Neural cell (in vitro differentiated cells): ENCODE data around the gene SLC50A1. TPM values are rescaled to one million over a fixed set of nuclear protein-coding genes. Genes with fewer than 3 reads are reported as not detected.

ENCODE experiments used
- H2AFZ ChIP-seq: fragments of 200-600, 300-800 bp; sonication (generic), shearing (Covaris generic); 2 replicates; pipeline ENCODE4 v1.6.0; 2014; ENCODE audit warnings: low read depth, mild to moderate bottlenecking, antibody characterized with exemption, low read length, moderate library complexity
- H3F3A ChIP-seq: fragments of 200-600 bp; shearing (Covaris generic); 2 replicates; pipeline ENCODE4 v1.6.1; 2016; ENCODE audit warnings: mild to moderate bottlenecking, moderate library complexity, mixed read lengths, antibody characterized with exemption, low read length; ENCODE audit not compliant: insufficient read depth, poor library complexity, severe bottlenecking
- H3K27ac ChIP-seq: fragments of 200-600, 300-800 bp; sonication (generic), shearing (Covaris generic); 2 replicates; pipeline ENCODE4 v1.5.1; 2014; ENCODE audit warnings: mild to moderate bottlenecking, low read length, moderate library complexity
- H3K27me3 ChIP-seq: fragments of 300-800, 200-600 bp; sonication (generic), shearing (Covaris generic); 2 replicates; pipeline ENCODE4 v1.6.0; 2014; ENCODE audit warnings: mild to moderate bottlenecking, low read depth, low read length, moderate library complexity; ENCODE audit not compliant: insufficient read depth
- H3K36me3 ChIP-seq: fragments of 300-800, 200-600 bp; sonication (generic), shearing (Covaris generic); 2 replicates; pipeline ENCODE4 v1.5.1; 2014; ENCODE audit warnings: mild to moderate bottlenecking, antibody characterized with exemption, low read length, moderate library complexity; ENCODE audit not compliant: insufficient read depth
- H3K4me2 ChIP-seq: fragments of 300-800, 200-600 bp; sonication (generic), shearing (Covaris generic); 2 replicates; pipeline ENCODE4 v1.6.0; 2014; ENCODE audit warnings: mild to moderate bottlenecking, low read length
- H3K4me3 ChIP-seq: fragments of 300-800, 200-600 bp; sonication (generic), shearing (Covaris generic); 2 replicates; pipeline ENCODE4 v1.5.1; 2014; ENCODE audit warnings: mild to moderate bottlenecking, low read length, moderate library complexity
- H3K79me2 ChIP-seq: fragments of 200-600 bp; shearing (Covaris generic); replicated peaks from 2 replicates; pipeline ENCODE4 v1.6.0; 2014; ENCODE audit warnings: mild to moderate bottlenecking, low read length, moderate library complexity; ENCODE audit not compliant: insufficient read depth
- H3K9ac ChIP-seq: fragments of 300-800, 200-600 bp; sonication (generic), shearing (Covaris generic); 2 replicates; pipeline ENCODE4 v1.6.1; 2016; ENCODE audit warnings: mild to moderate bottlenecking, low read length, mixed read lengths
- H3K9me2 ChIP-seq: fragments of 200-600 bp; shearing (Covaris generic); 2 replicates; pipeline ENCODE4 v1.6.1; 2016; ENCODE audit warnings: mild to moderate bottlenecking, low read length, mixed read lengths; ENCODE audit not compliant: insufficient read depth
- H3K9me3 ChIP-seq: fragments of 200-600, 300-800 bp; sonication (generic), shearing (Covaris generic); 2 replicates; pipeline ENCODE4 v1.6.1; 2016; ENCODE audit warnings: mild to moderate bottlenecking, mixed run types, low read length, moderate library complexity, mixed read lengths
- H4K20me1 ChIP-seq: fragments of 200-600 bp; shearing (Covaris generic); 2 replicates; pipeline ENCODE4 v1.6.1; 2016; ENCODE audit warnings: mild to moderate bottlenecking, mixed run types; ENCODE audit not compliant: insufficient read depth
- EP300 ChIP-seq: fragments of 450-650 bp; conservative IDR thresholded peaks from 2 replicates; pipeline ENCODE4 v1.6.1; 2014; ENCODE audit warnings: antibody characterized with exemption, mild to moderate bottlenecking, moderate library complexity; ENCODE audit not compliant: poor library complexity, severe bottlenecking
- EZH2 ChIP-seq: fragments of 200-600, 300-800 bp; shearing (Covaris generic), sonication (generic); IDR thresholded peaks from 2 replicates; pipeline ENCODE4 v1.6.1; 2014; ENCODE audit warnings: antibody characterized with exemption, low read length, borderline replicate concordance, mild to moderate bottlenecking; ENCODE audit not compliant: insufficient read depth, poor library complexity, severe bottlenecking
- MXI1 ChIP-seq: fragments of 450-650 bp; conservative IDR thresholded peaks from 2 replicates; pipeline ENCODE4 v1.6.1; 2014; ENCODE audit warnings: antibody characterized with exemption, mild to moderate bottlenecking; ENCODE audit not compliant: poor library complexity, severe bottlenecking
- POLR2AphosphoS5 ChIP-seq: IDR thresholded peaks from 2 replicates; pipeline ENCODE4 v1.6.1; 2012
- RAD21 ChIP-seq: fragments of 450-650 bp; conservative IDR thresholded peaks from 2 replicates; pipeline ENCODE4 v1.6.1; 2014; ENCODE audit warnings: antibody characterized with exemption, mild to moderate bottlenecking, moderate library complexity
- REST ChIP-seq: IDR thresholded peaks from 2 replicates; pipeline ENCODE4 v1.6.1; 2012; ENCODE audit warnings: borderline replicate concordance
- SMC3 ChIP-seq: fragments of 450-650 bp; conservative IDR thresholded peaks from 2 replicates; pipeline ENCODE4 v1.6.1; 2014; ENCODE audit warnings: antibody characterized with exemption, mild to moderate bottlenecking, moderate library complexity; ENCODE audit not compliant: poor library complexity
- TAF1 ChIP-seq: IDR thresholded peaks from 2 replicates; pipeline ENCODE4 v1.6.1; 2012; ENCODE audit warnings: low read depth
- polyA plus RNA-seq: library from polyadenylated mRNA; depleted of rRNA; stranded (reverse); fragments of >200 nt; gene quantifications from 2 replicates; pipeline ENCODE4 v1.2.3, GENCODE V29; 2014
- small RNA-seq, 3 experiments: library from RNA; depleted of rRNA; stranded (forward); fragments of <200 nt; gene quantifications; one replicate each; pipeline ENCODE3, GENCODE V24; 2012
- TF ChIP-seq, protein P1 (sequence below): fragments of 450-650 bp; IDR thresholded peaks from 2 replicates; pipeline ENCODE4 v1.5.1; 2014; ENCODE audit warnings: antibody characterized with exemption, mild to moderate bottlenecking, moderate library complexity; ENCODE audit not compliant: poor library complexity, severe bottlenecking

Gene SLC50A1
- polyA plus RNA-seq, 1 donor from 2014 or later, result 12.6 TPM

DNA sequence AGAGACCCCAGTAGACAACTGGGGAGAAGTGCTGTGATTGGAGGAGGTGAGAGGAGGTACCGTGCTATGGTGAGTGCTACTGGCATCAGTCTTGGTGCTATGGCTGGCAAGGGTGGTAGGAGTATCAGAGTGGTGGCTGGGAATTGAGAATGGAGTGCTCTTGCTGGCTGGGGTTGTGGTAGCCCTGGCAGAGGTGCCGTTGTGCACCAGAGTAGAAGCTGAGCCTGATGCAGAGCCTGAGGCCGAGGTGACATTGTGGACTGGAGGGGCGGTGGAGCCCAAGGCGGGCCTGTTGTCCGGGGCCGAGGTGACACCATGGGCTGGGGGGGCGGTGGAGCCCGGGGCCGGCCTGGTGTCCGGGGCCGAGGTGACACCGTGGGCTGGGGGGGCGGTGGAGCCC, 52.6 kb downstream of the SLC50A1 start:
- H3K9ac ChIP-seq, result no peak overlapping the region
- no peaks in the 10 kb centered on the region for H3K9me2 ChIP-seq
- no peaks in the 10 kb centered on the region for H3K27me3 ChIP-seq
- no peaks in the 10 kb centered on the region for H3F3A ChIP-seq
- no peak for TF ChIP-seq EZH2
- TF ChIP-seq REST, result no peak
- TF ChIP-seq MXI1, result no peak
- TF ChIP-seq TAF1, result no peak
- no peak for TF ChIP-seq EP300
- TF ChIP-seq SMC3, result no peak
- TF ChIP-seq, protein P1, sequence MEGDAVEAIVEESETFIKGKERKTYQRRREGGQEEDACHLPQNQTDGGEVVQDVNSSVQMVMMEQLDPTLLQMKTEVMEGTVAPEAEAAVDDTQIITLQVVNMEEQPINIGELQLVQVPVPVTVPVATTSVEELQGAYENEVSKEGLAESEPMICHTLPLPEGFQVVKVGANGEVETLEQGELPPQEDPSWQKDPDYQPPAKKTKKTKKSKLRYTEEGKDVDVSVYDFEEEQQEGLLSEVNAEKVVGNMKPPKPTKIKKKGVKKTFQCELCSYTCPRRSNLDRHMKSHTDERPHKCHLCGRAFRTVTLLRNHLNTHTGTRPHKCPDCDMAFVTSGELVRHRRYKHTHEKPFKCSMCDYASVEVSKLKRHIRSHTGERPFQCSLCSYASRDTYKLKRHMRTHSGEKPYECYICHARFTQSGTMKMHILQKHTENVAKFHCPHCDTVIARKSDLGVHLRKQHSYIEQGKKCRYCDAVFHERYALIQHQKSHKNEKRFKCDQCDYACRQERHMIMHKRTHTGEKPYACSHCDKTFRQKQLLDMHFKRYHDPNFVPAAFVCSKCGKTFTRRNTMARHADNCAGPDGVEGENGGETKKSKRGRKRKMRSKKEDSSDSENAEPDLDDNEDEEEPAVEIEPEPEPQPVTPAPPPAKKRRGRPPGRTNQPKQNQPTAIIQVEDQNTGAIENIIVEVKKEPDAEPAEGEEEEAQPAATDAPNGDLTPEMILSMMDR, result no peak
- no peak for TF ChIP-seq RAD21
- no peak for TF ChIP-seq POLR2AphosphoS5
- H3K79me2 ChIP-seq, result no peaks in the 10 kb centered on the region
- H3K4me2 ChIP-seq, result no peak overlapping the region
- H4K20me1 ChIP-seq, result no peaks in the 10 kb centered on the region
- H2AFZ ChIP-seq, result no peak overlapping the region
- H3K9me3 ChIP-seq, result no peaks in the 10 kb centered on the region
- no peak overlapping the region for H3K27ac ChIP-seq
- H3K36me3 ChIP-seq, result no peaks in the 10 kb centered on the region
- H3K4me3 ChIP-seq, result no peak overlapping the region

Small RNAs within 50 kb of the gene (small RNA-seq; reads per million reads assigned to genes)
- gene HMGN2P18 (0 reads per million in 3 experiments), gene RF00019 (0 to 1.2 (median 0) reads per million in 3 experiments)

Other genes with a start within 250 kb of the SLC50A1 start
- gene PMVK, start 199.1 kb upstream of the SLC50A1 start, polyA plus RNA-seq, result 16.1 and 21.1 TPM in 2 replicates
- gene PBXIP1, start 179.8 kb upstream of the SLC50A1 start, polyA plus RNA-seq, result 5.4 and 6.5 TPM in 2 replicates
- 13.4 and 16.6 TPM in 2 replicates for gene PYGO2, start 174.1 kb upstream of the SLC50A1 start, polyA plus RNA-seq
- gene SHC1, start 165.1 kb upstream of the SLC50A1 start, polyA plus RNA-seq, result 4.7 and 9.5 TPM in 2 replicates
- gene CKS1B, start 161.2 kb upstream of the SLC50A1 start, polyA plus RNA-seq, result 22.4 and 29.0 TPM in 2 replicates
- gene FLAD1, start 152.5 kb upstream of the SLC50A1 start, polyA plus RNA-seq, result 68.6 and 79.5 TPM in 2 replicates
- 3.9 TPM in 1 of 2 replicates, not detected in the other for gene LENEP, start 142.3 kb upstream of the SLC50A1 start, polyA plus RNA-seq
- 0.38 and 0.54 TPM in 2 replicates for gene ZBTB7B, start 133.1 kb upstream of the SLC50A1 start, polyA plus RNA-seq
- gene DCST2, start 102.1 kb upstream of the SLC50A1 start, polyA plus RNA-seq, result 0.76 and 1.8 TPM in 2 replicates
- not detected in 2 replicates for gene DCST1, start 102.0 kb upstream of the SLC50A1 start, polyA plus RNA-seq
- 24.8 and 27.6 TPM in 2 replicates for gene ADAM15, start 84.5 kb upstream of the SLC50A1 start, polyA plus RNA-seq
- gene EFNA4, start 72.1 kb upstream of the SLC50A1 start, polyA plus RNA-seq, result 0.64 and 1.2 TPM in 2 replicates
- gene EFNA3, start 57.0 kb upstream of the SLC50A1 start, polyA plus RNA-seq, result 12.2 and 16.9 TPM in 2 replicates
- 0.50 TPM in 1 of 2 replicates, not detected in the other for gene EFNA1, start 8.0 kb upstream of the SLC50A1 start, polyA plus RNA-seq
- 150 TPM in 2 replicates for gene DPM3, start 4.7 kb downstream of the SLC50A1 start, polyA plus RNA-seq
- 175 and 187 TPM in 2 replicates for gene KRTCAP2, start 37.5 kb downstream of the SLC50A1 start, polyA plus RNA-seq
- gene TRIM46, start 38.0 kb downstream of the SLC50A1 start, polyA plus RNA-seq, result 31.5 and 49.0 TPM in 2 replicates
- 99.6 and 126 TPM in 2 replicates for gene THBS3, start 72.0 kb downstream of the SLC50A1 start, polyA plus RNA-seq
- gene MTX1, start 72.8 kb downstream of the SLC50A1 start, polyA plus RNA-seq, result 48.0 and 55.0 TPM in 2 replicates
- gene ENTREP3, start 119.6 kb downstream of the SLC50A1 start, polyA plus RNA-seq, result 9.8 and 11.1 TPM in 2 replicates
- 34.6 and 50.0 TPM in 2 replicates for gene SCAMP3, start 126.5 kb downstream of the SLC50A1 start, polyA plus RNA-seq
- 44.4 and 57.7 TPM in 2 replicates for gene CLK2, start 137.7 kb downstream of the SLC50A1 start, polyA plus RNA-seq
- gene HCN3, start 141.6 kb downstream of the SLC50A1 start, polyA plus RNA-seq, result 53.2 and 53.4 TPM in 2 replicates
- gene PKLR, start 165.6 kb downstream of the SLC50A1 start, polyA plus RNA-seq, result not detected in 2 replicates
- gene FDPS, start 173.0 kb downstream of the SLC50A1 start, polyA plus RNA-seq, result 235 and 257 TPM in 2 replicates
- gene RUSC1, start 185.0 kb downstream of the SLC50A1 start, polyA plus RNA-seq, result 45.7 and 58.1 TPM in 2 replicates